ENCODE data around the gene FCHSD2. TPM values are rescaled to one million over a fixed set of nuclear protein-coding genes. Genes with fewer than 3 reads are reported as not detected.

Gene FCHSD2
- polyA plus RNA-seq, 3 donors: 14.5 to 43.5 (median 16.6) TPM

DNA sequence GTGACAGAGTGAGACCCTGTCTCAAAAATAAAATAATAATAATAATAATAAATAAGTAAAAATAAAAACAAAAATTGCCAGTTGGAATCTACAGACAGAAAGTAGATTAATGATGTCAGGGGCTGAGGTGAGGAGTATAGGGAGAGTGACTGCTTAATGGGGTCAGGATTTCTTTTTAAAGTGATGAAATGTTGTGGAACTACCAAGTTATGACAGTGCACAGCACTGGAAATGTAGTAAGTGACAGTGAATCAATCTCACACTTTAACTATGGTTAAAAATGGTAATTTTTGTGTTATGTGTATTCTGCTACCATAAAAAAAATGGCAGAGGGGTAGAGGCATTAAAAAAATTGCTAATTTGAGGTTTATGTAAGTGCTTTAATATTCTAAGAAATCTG, 240.7 kb downstream of the FCHSD2 start:
- Mint-ChIP-seq H3K4me3 (no peak overlapping the region), H3K27ac (peak overlapping the region in 2 of 7 donors; percentile 15 to 31), H3K9me3 (peaks cover 0 to 4% (median 1%) of the 10 kb centered on the region in 7 donors), H3K27me3 (ENCODE audit: low read depth in 3 of 3) (no peaks in the 10 kb centered on the region), H3K36me3 (peaks cover 28 to 48% of the 10 kb centered on the region in 2 donors), H3K4me1 (peaks cover 6% of the 10 kb centered on the region)
- no peaks in the 10 kb centered on the region for H3K9me3 ChIP-seq (replicated peaks in 1 of 2; ENCODE audit: control insufficient read depth in 1 of 2, insufficient read depth in 1 of 2, low read length in 2 of 2)
- H2AFZ ChIP-seq (ENCODE audit: insufficient read depth, low read depth, low read length, poor library complexity, severe bottlenecking): no peak overlapping the region
- no peaks in the 10 kb centered on the region for H4K20me1 ChIP-seq (ENCODE audit: insufficient read depth, low read length)
- intact Hi-C loops (cut with micrococcal nuclease): no loop called here
- H3K79me2 ChIP-seq (ENCODE audit: insufficient read depth, low read length): no peaks in the 10 kb centered on the region
- H3K4me3 ChIP-seq (replicated peaks in 1 of 3; ENCODE audit: low read depth in 2 of 3, low read length in 3 of 3): no peak overlapping the region
- H3K9ac ChIP-seq (ENCODE audit: insufficient read depth, low read length, poor library complexity, severe bottlenecking): no peak overlapping the region
- TF ChIP-seq, protein P1, sequence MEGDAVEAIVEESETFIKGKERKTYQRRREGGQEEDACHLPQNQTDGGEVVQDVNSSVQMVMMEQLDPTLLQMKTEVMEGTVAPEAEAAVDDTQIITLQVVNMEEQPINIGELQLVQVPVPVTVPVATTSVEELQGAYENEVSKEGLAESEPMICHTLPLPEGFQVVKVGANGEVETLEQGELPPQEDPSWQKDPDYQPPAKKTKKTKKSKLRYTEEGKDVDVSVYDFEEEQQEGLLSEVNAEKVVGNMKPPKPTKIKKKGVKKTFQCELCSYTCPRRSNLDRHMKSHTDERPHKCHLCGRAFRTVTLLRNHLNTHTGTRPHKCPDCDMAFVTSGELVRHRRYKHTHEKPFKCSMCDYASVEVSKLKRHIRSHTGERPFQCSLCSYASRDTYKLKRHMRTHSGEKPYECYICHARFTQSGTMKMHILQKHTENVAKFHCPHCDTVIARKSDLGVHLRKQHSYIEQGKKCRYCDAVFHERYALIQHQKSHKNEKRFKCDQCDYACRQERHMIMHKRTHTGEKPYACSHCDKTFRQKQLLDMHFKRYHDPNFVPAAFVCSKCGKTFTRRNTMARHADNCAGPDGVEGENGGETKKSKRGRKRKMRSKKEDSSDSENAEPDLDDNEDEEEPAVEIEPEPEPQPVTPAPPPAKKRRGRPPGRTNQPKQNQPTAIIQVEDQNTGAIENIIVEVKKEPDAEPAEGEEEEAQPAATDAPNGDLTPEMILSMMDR (IDR thresholded peaks at IDR 0.05): no peak
- no peaks in the 10 kb centered on the region for H3K27me3 ChIP-seq (ENCODE audit: control insufficient read depth in 2 of 2, insufficient read depth in 2 of 2, low read length in 2 of 2)
- H3K27ac ChIP-seq (ENCODE audit: low read depth in 1 of 2, low read length in 2 of 2): no peak overlapping the region
- DNase-seq: no peak
- peaks cover 28 to 61% of the 10 kb centered on the region in 2 donors for H3K36me3 ChIP-seq (replicated peaks in 1 of 2; ENCODE audit: control insufficient read depth in 1 of 2, insufficient read depth in 2 of 2, low read length in 2 of 2)
- H3K4me1 ChIP-seq (ENCODE audit: control insufficient read depth in 1 of 2, insufficient read depth in 2 of 2, low read length in 2 of 2): no peaks in the 10 kb centered on the region
- no peak overlapping the region for H3K4me2 ChIP-seq (replicated peaks; ENCODE audit: extremely low read depth, low read length, poor library complexity, severe bottlenecking)

DNA sequence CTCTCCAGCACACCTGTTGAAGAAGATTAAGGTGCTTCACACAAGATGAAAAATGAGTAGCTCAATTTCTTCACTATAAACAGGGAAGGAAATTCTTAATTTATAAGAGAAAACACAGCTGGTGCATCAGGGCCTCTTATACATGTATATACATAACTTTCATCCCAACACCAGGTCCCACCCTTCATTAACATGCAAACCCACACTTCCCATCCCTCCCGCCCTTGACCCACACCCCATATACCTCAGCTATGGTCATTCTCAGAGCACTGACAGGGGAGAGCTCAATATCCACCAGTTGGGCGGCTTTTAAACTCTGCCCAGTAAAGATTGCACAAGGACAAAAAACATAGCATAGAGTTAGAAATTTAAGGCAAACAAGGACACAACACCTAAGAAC, 242.1 kb downstream of the FCHSD2 start:
- Histone ChIP-seq H4K20me1 (ENCODE audit: insufficient read depth, low read length) (no peaks in the 10 kb centered on the region), H3K4me3 (replicated peaks in 1 of 3; ENCODE audit: low read depth in 2 of 3, low read length in 3 of 3) (no peak overlapping the region), H3K27ac (ENCODE audit: low read depth in 1 of 2, low read length in 2 of 2) (no peak overlapping the region), H2AFZ (ENCODE audit: insufficient read depth, low read depth, low read length, poor library complexity, severe bottlenecking) (no peak overlapping the region), H3K79me2 (ENCODE audit: insufficient read depth, low read length) (no peaks in the 10 kb centered on the region), H3K4me1 (ENCODE audit: control insufficient read depth in 1 of 2, insufficient read depth in 2 of 2, low read length in 2 of 2) (no peaks in the 10 kb centered on the region), H3K4me2 (replicated peaks; ENCODE audit: extremely low read depth, low read length, poor library complexity, severe bottlenecking) (no peak overlapping the region), H3K27me3 (ENCODE audit: control insufficient read depth in 2 of 2, insufficient read depth in 2 of 2, low read length in 2 of 2) (no peaks in the 10 kb centered on the region), H3K36me3 (replicated peaks in 1 of 2; ENCODE audit: control insufficient read depth in 1 of 2, insufficient read depth in 2 of 2, low read length in 2 of 2) (peaks cover 31 to 72% of the 10 kb centered on the region in 2 donors), H3K9me3 (replicated peaks in 1 of 2; ENCODE audit: control insufficient read depth in 1 of 2, insufficient read depth in 1 of 2, low read length in 2 of 2) (no peaks in the 10 kb centered on the region), H3K9ac (ENCODE audit: insufficient read depth, low read length, poor library complexity, severe bottlenecking) (no peak overlapping the region)
- TF ChIP-seq, protein P1 (IDR thresholded peaks at IDR 0.05): no peak
- peak overlapping the region in 1 of 7 donors; percentile 11 for H3K27ac Mint-ChIP-seq
- peaks cover 34 to 54% of the 10 kb centered on the region in 2 donors for H3K36me3 Mint-ChIP-seq
- no peaks in the 10 kb centered on the region for H3K27me3 Mint-ChIP-seq (ENCODE audit: low read depth in 3 of 3)
- no peak overlapping the region for H3K4me3 Mint-ChIP-seq
- H3K4me1 Mint-ChIP-seq: no peaks in the 10 kb centered on the region
- no peaks in the 10 kb centered on the region for H3K9me3 Mint-ChIP-seq
- intact Hi-C loops (cut with micrococcal nuclease): no loop called here
- 83% methylated on average over 1 of the region's 2 CpGs for WGBS (ENCODE audit: insufficient coverage)
- no peak for DNase-seq

Data from CD14-positive monocyte (primary cell).